HG03066 (cell line): ENCODE measurements around the gene NME4.

Experiments used
- ATAC-seq: cut with Tn5 transposase; IDR thresholded peaks from one replicate; pipeline ENCODE4 v1.9.1; 2021; ENCODE audit warnings: low read depth; ENCODE audit not compliant: unreplicated experiment

NME4 gene

DNA sequence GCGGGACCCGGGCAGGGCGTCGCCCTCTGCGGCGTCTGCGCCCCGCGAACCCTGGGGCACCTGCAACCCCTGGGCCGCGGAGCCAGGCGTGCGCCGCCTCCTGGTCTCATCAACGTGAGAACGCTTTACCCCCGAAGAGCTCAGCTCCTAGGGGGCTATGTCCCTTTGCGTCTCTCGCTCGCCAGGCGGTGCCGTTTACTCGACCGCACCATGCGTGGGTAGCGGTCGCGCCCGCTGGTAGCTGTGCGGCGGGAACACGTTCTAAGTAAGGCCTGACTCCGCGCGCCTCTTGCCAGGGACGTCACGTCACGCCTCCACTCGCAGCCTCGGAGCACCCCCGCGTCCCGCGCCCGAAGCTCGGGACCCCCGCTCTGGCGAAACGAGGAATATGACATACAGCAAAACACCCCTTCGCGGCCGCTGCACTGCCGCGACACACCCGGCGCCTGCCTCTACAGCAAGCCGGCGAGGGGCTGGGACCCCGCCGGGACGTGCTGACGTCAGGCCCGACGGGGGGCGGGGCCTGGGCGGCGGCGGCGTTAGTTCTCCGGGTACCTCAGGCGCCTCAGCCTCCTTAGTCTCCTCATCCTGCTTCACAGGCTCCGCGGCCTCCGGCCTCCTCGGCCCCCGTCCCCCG, 28.2 kb downstream of the NME4 start, which contains the start of gene RAB11FIP3:
RAB11FIP3 (plus strand) TSS at position 568 of the 637 bp plus-strand sequence. CDS start 358 bp downstream, outside the sequence.
- ATAC-seq = peak; percentile 83

DNA sequence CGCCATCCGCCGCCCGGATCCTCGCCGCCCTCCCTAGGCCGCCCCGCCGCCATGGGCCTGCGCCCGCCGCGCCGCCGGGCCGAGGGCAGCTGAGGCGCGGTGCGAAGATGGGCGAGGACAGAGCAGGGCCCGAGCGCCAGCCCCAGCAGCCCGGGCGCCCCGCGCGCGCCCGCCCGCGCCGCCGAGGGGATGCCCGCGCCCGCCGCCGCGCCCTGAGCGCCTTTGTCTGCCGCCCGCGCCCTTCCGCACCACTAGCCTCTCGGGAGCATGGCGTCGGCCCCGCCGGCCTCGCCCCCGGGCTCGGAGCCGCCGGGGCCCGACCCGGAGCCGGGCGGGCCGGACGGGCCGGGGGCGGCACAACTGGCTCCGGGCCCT, 28.7 kb downstream of the NME4 start:
- ATAC-seq = peak; percentile 34

DNA sequence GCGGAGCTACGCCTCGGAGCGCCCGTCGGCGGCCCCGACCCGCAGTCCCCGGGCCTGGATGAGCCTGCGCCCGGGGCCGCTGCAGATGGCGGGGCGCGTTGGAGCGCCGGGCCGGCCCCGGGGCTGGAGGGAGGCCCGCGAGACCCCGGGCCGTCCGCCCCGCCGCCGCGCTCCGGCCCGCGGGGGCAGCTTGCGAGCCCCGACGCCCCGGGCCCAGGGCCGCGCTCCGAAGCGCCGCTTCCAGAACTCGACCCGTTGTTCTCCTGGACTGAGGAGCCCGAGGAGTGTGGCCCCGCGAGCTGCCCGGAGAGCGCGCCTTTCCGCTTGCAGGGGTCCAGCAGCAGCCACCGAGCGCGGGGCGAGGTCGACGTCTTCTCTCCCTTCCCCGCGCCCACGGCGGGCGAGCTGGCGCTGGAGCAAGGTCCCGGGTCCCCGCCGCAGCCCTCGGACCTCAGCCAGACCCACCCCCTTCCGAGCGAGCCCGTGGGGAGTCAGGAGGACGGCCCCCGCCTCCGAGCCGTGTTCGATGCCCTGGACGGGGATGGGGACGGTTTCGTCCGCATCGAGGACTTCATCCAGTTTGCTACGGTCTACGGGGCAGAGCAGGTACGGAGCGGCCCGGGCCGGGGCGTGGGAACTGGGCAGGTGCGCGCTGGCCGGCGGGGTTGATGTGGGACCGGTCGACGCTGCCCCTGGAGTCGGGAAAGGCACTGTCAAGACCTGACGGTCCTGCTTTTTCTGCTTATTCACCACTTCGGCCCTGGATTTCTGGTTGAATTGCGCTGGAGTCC, 29.3 kb downstream of the NME4 start:
- peak; percentile 26 for ATAC-seq

DNA sequence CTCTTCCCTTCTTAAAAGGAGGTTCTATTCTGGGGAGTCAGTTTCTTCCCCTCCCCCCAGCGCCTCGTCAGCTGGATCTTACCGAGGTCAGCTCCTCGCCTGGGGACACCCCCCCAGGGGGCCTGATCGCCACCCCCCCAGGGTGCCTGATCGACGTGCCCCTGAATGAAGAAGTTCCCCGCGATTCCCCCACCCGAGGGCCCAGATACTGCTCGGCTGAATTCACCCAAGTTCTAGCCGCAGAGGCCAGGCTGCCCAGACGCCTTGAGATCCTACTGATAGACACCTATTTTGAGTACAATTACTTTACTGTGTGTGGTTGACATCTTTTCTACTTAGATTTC, 29.9 kb downstream of the NME4 start:
- ATAC-seq = no peak

DNA sequence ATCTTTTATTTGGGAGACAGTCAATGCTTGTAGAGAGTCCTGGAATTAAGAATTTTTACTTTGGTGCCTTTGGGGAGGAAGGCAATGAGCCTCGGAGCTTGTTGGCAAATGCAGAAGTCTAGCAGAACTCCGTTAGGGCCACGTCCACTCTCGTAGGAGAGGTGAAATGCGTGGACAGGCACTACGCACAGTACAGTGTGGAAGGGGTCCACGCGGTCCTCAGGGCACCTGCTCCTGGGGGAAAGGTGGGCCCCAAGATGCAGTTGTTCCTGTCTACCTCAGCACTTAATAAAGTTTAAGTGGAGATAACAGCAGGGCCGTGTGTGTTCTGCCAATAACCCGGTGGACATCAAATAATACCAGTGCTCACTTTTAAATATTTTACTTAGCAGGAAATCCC, 30.3 kb downstream of the NME4 start:
- ATAC-seq = no peak

DNA sequence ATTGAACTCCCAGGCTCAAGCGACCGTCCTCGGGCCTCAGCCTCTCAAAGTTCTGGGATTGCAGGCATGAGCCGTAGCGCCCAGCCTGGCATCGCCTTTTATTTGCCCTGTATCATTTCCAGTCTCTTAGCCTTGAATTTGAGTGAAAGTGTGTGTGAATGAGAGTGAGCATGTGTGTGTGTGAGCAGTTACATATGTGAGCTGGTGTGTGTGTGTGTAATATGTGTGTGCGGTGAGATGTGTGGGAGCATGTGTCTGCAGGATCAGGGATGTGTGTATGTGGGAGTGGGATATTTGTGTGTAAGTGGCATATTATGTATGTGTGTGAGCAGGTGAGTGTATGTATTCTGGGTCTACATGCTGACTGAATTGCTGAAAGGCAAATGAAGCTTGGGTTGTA, 33.9 kb downstream of the NME4 start:
- ATAC-seq = no peak

DNA sequence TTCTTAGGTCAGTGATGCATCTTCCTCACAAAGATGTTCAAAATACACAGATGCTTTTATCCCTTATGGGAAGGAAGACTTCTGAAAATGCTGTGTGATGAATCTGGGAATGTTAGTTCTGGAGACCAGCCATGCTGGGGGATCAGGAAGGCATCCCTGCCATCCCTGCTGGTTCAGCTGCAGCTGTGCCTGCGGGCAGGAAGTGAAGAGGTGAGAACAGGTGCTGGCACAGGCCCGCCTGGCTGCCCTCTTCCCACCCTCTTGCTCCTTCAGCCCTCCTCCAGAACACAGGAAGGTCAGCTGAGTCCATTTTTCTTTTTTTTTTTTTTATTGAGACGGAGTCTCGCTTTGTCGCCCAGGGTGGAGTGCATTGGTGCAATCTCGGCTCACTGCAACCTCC, 43.6 kb downstream of the NME4 start:
- no peak for ATAC-seq

DNA sequence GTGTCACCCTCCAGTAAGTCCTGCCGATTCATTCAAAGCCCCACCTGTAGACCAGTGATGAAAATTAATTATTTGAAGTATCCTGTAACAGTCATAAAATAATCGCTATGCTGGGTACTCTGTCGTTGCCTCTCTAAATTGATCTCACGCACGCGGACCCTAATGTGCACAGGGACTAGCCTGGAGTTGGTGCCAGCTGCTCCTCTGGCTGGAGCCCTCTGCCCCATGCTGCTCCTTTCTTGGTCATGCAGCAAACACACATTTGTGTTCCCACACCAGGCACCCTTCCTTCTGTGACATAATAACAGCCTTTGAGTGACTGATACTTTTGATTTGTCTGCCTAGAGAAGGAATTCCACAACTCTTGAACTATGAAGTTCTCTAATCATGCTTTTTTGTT, 44.4 kb downstream of the NME4 start:
- no peak for ATAC-seq

DNA sequence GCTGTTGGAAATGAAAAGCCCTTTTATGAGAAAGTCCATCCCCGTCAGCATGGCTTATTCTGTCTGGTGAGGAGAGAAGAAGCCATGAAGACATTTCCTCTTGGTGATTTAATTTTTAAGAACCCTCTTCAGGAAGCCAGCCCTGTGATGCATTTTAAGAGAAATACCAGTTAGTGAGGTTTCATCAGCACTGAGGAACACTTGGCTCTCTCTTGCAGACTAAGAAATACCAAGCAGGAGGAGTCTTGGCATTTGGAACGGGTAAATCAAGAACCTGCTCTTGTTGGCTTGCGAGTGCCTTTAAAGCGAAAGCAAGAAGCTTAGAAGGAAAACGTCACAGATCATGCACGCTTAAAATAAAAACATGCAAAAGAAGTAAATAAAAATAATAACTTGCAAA, 46.0 kb downstream of the NME4 start:
- ATAC-seq = no peak

DNA sequence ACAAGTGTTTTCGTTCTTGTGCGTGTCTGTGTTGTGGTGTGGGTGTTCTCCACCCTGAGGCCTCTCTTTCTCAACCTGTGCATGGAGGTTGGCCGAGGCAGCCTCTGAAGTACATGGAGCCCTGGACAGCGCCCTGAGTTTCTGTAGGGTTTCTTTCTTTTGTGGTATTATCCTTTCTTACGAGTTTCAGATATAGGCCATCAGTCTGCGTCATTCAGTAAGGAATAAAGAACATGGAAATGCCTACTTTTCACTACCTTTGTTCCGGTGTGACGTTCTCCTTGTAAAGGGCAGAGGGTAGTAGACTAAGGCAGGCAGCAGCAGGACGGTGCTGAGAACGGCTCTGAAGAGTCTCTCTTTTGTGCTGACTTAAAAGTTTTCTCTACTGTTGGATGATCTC, 47.0 kb downstream of the NME4 start:
- no peak for ATAC-seq

DNA sequence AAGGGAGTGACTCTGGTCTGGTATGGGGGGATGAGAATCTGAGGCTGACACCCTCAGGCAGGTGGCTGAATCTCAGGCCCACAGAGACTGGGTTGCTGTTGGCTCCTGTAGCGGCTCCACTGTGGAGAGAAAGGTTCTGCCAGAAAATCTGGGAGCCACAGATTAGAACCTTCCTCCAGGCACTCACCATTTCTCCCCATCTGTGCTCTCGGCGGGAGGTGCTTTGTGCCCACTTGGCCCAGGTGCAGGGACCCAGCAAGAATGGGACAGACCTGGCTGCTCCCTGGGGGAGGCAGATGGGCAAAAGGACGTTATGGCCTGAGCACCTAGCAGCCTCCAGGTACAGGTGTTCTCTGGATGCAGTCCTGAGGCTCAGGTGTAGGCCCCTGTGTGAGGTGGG, 48.6 kb downstream of the NME4 start:
- ATAC-seq = no peak
